ENCODE measurements around the gene AFAP1. TPM values are rescaled to one million over a fixed set of nuclear protein-coding genes. Genes with fewer than 3 reads are reported as not detected.

Gene AFAP1
- total RNA-seq, 4 donors from 2014 or later, result 8.3 to 27.1 (median 11.1) TPM

GRCh38 chr4:7734651-7735260 lies 204.9 kb downstream of the AFAP1 start:
- no peak overlapping the region for H3K27ac ChIP-seq
- no peak for DNase-seq (ENCODE audit: low spot score in 2 of 2)
- 72% methylated on average over 9 of the region's 20 CpGs for WGBS
- no peak overlapping the region for H3K4me3 ChIP-seq
- no peaks in the 10 kb centered on the region for H3K9me3 ChIP-seq
- TF ChIP-seq POLR2A (IDR thresholded peaks at IDR 0.05) (no peak), EP300 (IDR thresholded peaks at IDR 0.05) (no peak), CTCF (IDR thresholded peaks at IDR 0.05) (no peak), POLR2AphosphoS5 (IDR thresholded peaks at IDR 0.05) (no peak)
- no peaks in the 10 kb centered on the region for H3K27me3 ChIP-seq
- H3K4me1 ChIP-seq, result no peaks in the 10 kb centered on the region
- no peaks in the 10 kb centered on the region for H3K36me3 ChIP-seq

- H3K27ac ChIP-seq, result no peak overlapping the region
- H3K9me3 ChIP-seq, result no peaks in the 10 kb centered on the region
- WGBS, result 68% methylated on average over 24 of the region's 26 CpGs
- H3K4me1 ChIP-seq, result no peaks in the 10 kb centered on the region
- H3K4me3 ChIP-seq, result no peak overlapping the region
- no peaks in the 10 kb centered on the region for H3K27me3 ChIP-seq
- DNase-seq (ENCODE audit: low spot score in 2 of 2), result no peak
- no peaks in the 10 kb centered on the region for H3K36me3 ChIP-seq
- no peak for TF ChIP-seq EP300 (IDR thresholded peaks at IDR 0.05)
- no peak for TF ChIP-seq POLR2A (IDR thresholded peaks at IDR 0.05)
- no peak for TF ChIP-seq POLR2AphosphoS5 (IDR thresholded peaks at IDR 0.05)
- no peak for TF ChIP-seq CTCF (IDR thresholded peaks at IDR 0.05)
Measured at GRCh38 chr4:7733801-7734650, 205.6 kb downstream of the AFAP1 start.

- Histone ChIP-seq H3K4me3 (no peak overlapping the region), H3K4me1 (no peaks in the 10 kb centered on the region), H3K9me3 (no peaks in the 10 kb centered on the region), H3K36me3 (no peaks in the 10 kb centered on the region), H3K27me3 (no peaks in the 10 kb centered on the region), H3K27ac (no peak overlapping the region)
- 87% methylated on average over 12 of the region's 17 CpGs for WGBS
- DNase-seq (ENCODE audit: low spot score in 2 of 2), result no peak
- TF ChIP-seq CTCF (IDR thresholded peaks at IDR 0.05) (no peak), POLR2AphosphoS5 (IDR thresholded peaks at IDR 0.05) (no peak), EP300 (IDR thresholded peaks at IDR 0.05) (no peak), POLR2A (IDR thresholded peaks at IDR 0.05) (no peak)
Measured at GRCh38 chr4:7733201-7733600, 206.5 kb downstream of the AFAP1 start.

- H3K36me3 ChIP-seq, result no peaks in the 10 kb centered on the region
- H3K9me3 ChIP-seq, result no peaks in the 10 kb centered on the region
- no peak for DNase-seq (ENCODE audit: low spot score in 2 of 2)
- H3K27ac ChIP-seq, result no peak overlapping the region
- H3K27me3 ChIP-seq, result no peaks in the 10 kb centered on the region
- TF ChIP-seq POLR2AphosphoS5 (IDR thresholded peaks at IDR 0.05) (no peak), POLR2A (IDR thresholded peaks at IDR 0.05) (no peak), CTCF (IDR thresholded peaks at IDR 0.05) (no peak), EP300 (IDR thresholded peaks at IDR 0.05) (no peak)
- no peak overlapping the region for H3K4me3 ChIP-seq
- WGBS, result 92% methylated on average over 9 of the region's 9 CpGs
- no peaks in the 10 kb centered on the region for H3K4me1 ChIP-seq
Measured at GRCh38 chr4:7732263-7732662, 207.4 kb downstream of the AFAP1 start.

GRCh38 chr4:7731437-7731836 lies 208.2 kb downstream of the AFAP1 start:
- H3K36me3 ChIP-seq, result no peaks in the 10 kb centered on the region
- TF ChIP-seq POLR2AphosphoS5 (IDR thresholded peaks at IDR 0.05), result no peak
- no peak for TF ChIP-seq EP300 (IDR thresholded peaks at IDR 0.05)
- TF ChIP-seq CTCF (IDR thresholded peaks at IDR 0.05), result no peak
- TF ChIP-seq POLR2A (IDR thresholded peaks at IDR 0.05), result no peak
- no peak overlapping the region for H3K4me3 ChIP-seq
- H3K27me3 ChIP-seq, result no peaks in the 10 kb centered on the region
- no peak overlapping the region for H3K27ac ChIP-seq
- H3K4me1 ChIP-seq, result no peaks in the 10 kb centered on the region
- no peak for DNase-seq (ENCODE audit: low spot score in 2 of 2)
- 90% methylated on average over 4 of the region's 4 CpGs for WGBS
- H3K9me3 ChIP-seq, result no peaks in the 10 kb centered on the region
